H1 (cell line): ENCODE measurements around the gene C9orf50. TPM values are rescaled to one million over a fixed set of nuclear protein-coding genes. Genes with fewer than 3 reads are reported as not detected.

Experiments
- CREB1 ChIP-seq: IDR thresholded peaks from 2 replicates; pipeline ENCODE4 v1.6.1; 2012; ENCODE audit warnings: inconsistent platforms
- EZH2 ChIP-seq: fragments of 200-600 bp; sonication (generic); IDR thresholded peaks from 2 replicates; pipeline ENCODE4 v1.7.1; 2012; ENCODE audit warnings: low read depth, mild to moderate bottlenecking, moderate library complexity, low read length, inconsistent platforms; ENCODE audit not compliant: severe bottlenecking
- FOSL1 ChIP-seq: IDR thresholded peaks from 2 replicates; pipeline ENCODE4 v1.6.1; 2011; ENCODE audit warnings: mild to moderate bottlenecking, low read depth, low read length, moderate library complexity; ENCODE audit not compliant: insufficient read depth
- GABPA ChIP-seq: IDR thresholded peaks from 2 replicates; pipeline ENCODE4 v1.6.1; 2011; ENCODE audit warnings: mild to moderate bottlenecking, low read length, moderate library complexity, borderline replicate concordance; ENCODE audit not compliant: insufficient read depth
- HDAC2 ChIP-seq, 2 experiments: fragments of 300-600 bp in 1 of 2; sonication (generic) in 1 of 2; IDR thresholded peaks; 2 replicates each; pipeline ENCODE4 v1.6.1; 2011 to 2012; ENCODE audit warnings: low read depth in 2 of 2, low read length in 2 of 2, mild to moderate bottlenecking in 2 of 2, moderate library complexity in 2 of 2, borderline replicate concordance in 1 of 2, inconsistent platforms in 1 of 2
- KDM4A ChIP-seq: IDR thresholded peaks from one replicate; pipeline ENCODE4 v1.7.1; 2012; ENCODE audit warnings: low read depth, mild to moderate bottlenecking, moderate library complexity, low read length, inconsistent platforms; ENCODE audit not compliant: severe bottlenecking
- MAX ChIP-seq: IDR thresholded peaks from 2 replicates; pipeline ENCODE4 v1.6.1; 2012; ENCODE audit warnings: inconsistent platforms
- POU5F1 ChIP-seq: IDR thresholded peaks from 2 replicates; pipeline ENCODE4 v1.6.1; 2011; ENCODE audit warnings: low read depth, mild to moderate bottlenecking, low read length, moderate library complexity
- RXRA ChIP-seq: IDR thresholded peaks from 2 replicates; pipeline ENCODE4 v1.6.1; 2011; ENCODE audit warnings: low read depth, mild to moderate bottlenecking, low read length, moderate library complexity; ENCODE audit not compliant: insufficient read depth
- SP2 ChIP-seq: IDR thresholded peaks from 2 replicates; pipeline ENCODE4 v1.6.1; 2012; ENCODE audit warnings: mild to moderate bottlenecking, low read length, inconsistent platforms
- SP4 ChIP-seq: IDR thresholded peaks from 2 replicates; pipeline ENCODE4 v1.6.1; 2012; ENCODE audit warnings: low read length, inconsistent platforms
- SUZ12 ChIP-seq: fragments of 200-600 bp; sonication (generic); IDR thresholded peaks from 2 replicates; pipeline ENCODE4 v1.6.1; 2012; ENCODE audit warnings: mild to moderate bottlenecking, inconsistent platforms, low read length, moderate library complexity, mixed read lengths
- TAF1 ChIP-seq: IDR thresholded peaks from 2 replicates; pipeline ENCODE4 v1.6.1; 2011; ENCODE audit warnings: mild to moderate bottlenecking, low read depth, low read length
- TAF7 ChIP-seq: optimal IDR thresholded peaks from 2 replicates; pipeline ENCODE3; 2011; ENCODE audit warnings: low read depth, mild to moderate bottlenecking, inconsistent platforms, low read length, moderate library complexity, borderline replicate concordance
- TBP ChIP-seq: IDR thresholded peaks from 2 replicates; pipeline ENCODE4 v1.6.1; 2011; ENCODE audit warnings: low read depth, low read length, improper control_type of control experiment
- TCF12 ChIP-seq: IDR thresholded peaks from 2 replicates; pipeline ENCODE4 v1.6.1; 2011; ENCODE audit warnings: low read depth, mild to moderate bottlenecking, low read length
- USF2 ChIP-seq: IDR thresholded peaks from 2 replicates; pipeline ENCODE4 v1.6.1; 2011; ENCODE audit warnings: low read length, improper control_type of control experiment
- polyA plus RNA-seq, 7 experiments: library from polyadenylated mRNA; depleted of rRNA in 3 of 7; stranded (reverse) in 5 of 7; unstranded in 2 of 7; fragments of >200 nt in 5 of 7; fragments of 200-250 nt in 2 of 7; gene quantifications; 1 replicate in 5 of 7; 2 replicates in 1 of 7; 4 replicates in 1 of 7; pipeline versions ENCODE4 v1.2.1 to v1.2.3, GENCODE V29; 2011 to 2013; ENCODE audit warnings: missing spikeins in 2 of 7, mixed read lengths in 2 of 7
- total RNA-seq: library from RNA; stranded (reverse); fragmentation: NEBNext Ultra II Directional; extraction: Animal tissue kit (Norgen Biotek cat#: 25700); gene quantifications from 2 replicates; pipeline ENCODE4 v1.2.1, GENCODE V29; 2021
- TF ChIP-seq, protein P1 (sequence below): IDR thresholded peaks from 2 replicates; pipeline ENCODE4 v1.6.1; 2012; ENCODE audit warnings: low read length, inconsistent platforms
- TF ChIP-seq, protein P2 (sequence below): IDR thresholded peaks from 2 replicates; pipeline ENCODE4 v1.6.1; 2011; ENCODE audit warnings: low read depth, mild to moderate bottlenecking, low read length; ENCODE audit not compliant: insufficient read depth
- TF ChIP-seq, protein P3 (sequence below): IDR thresholded peaks from 2 replicates; pipeline ENCODE4 v1.6.1; 2012; ENCODE audit warnings: inconsistent platforms

C9orf50 gene
- total and polyA plus RNA-seq, 2 of the 8 experiments (the other 6 are each of a cell fraction or from before 2014, with no cell fraction given), result not detected

DNA sequence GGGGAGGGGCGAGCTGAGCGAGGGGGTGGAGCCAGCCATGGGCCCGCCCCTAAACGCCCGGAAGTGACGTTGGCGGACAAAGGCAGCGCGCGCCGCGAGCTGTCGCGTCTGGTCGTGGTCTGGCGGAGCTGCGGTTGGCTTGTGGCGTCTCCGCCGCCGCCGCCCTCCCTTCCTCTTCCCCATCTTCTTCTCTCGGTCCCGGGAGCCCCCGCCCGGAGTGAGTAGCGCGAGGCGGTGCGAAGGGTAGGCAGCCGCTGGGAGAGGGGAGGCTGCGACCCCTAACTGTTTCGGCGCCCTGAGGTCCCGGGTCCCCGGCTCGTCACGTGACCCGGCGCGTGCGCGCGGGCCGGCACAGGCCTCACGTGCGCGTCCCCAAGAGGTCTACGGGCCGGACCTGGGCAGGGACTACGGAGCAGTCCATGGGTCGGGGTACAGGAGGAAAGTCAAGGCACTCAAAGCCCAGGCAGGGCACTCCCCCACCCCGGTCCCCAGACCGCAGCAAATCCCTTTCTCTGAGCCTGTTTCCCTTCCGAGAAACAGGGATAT, 5.3 kb upstream of the C9orf50 start, which contains the start of gene NTMT1 (continued):
- TF ChIP-seq SP2 (no peak), TCF12 (no peak), SP4 (0 out of 2 replicates have a peak, but pooled peaks have one; percentile 43), RXRA (no peak), SUZ12 (no peak), MAX (peak; percentile 95), POU5F1 (no peak), GABPA (peak; percentile 70; the same call in 1 of the 2 replicates), EZH2 (no peak), CREB1 (peak; percentile 94), KDM4A (peak; percentile 73), TAF7 (peak; percentile 92), TAF1 (peak; percentile 93), TBP (peak; percentile 79; the same call in 1 of the 2 replicates), HDAC2 (IDR thresholded peaks at IDR 0.05; ENCODE audit: borderline replicate concordance in 1 of 2, low read depth in 2 of 2, low read length in 2 of 2) (peak in 1 of 2 experiments; percentile 53; a peak in 1 of 4 replicates), USF2 (peak; percentile 93), FOSL1 (no peak)
- TF ChIP-seq, protein P1, sequence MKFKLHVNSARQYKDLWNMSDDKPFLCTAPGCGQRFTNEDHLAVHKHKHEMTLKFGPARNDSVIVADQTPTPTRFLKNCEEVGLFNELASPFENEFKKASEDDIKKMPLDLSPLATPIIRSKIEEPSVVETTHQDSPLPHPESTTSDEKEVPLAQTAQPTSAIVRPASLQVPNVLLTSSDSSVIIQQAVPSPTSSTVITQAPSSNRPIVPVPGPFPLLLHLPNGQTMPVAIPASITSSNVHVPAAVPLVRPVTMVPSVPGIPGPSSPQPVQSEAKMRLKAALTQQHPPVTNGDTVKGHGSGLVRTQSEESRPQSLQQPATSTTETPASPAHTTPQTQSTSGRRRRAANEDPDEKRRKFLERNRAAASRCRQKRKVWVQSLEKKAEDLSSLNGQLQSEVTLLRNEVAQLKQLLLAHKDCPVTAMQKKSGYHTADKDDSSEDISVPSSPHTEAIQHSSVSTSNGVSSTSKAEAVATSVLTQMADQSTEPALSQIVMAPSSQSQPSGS, result no peak
- TF ChIP-seq, protein P2, sequence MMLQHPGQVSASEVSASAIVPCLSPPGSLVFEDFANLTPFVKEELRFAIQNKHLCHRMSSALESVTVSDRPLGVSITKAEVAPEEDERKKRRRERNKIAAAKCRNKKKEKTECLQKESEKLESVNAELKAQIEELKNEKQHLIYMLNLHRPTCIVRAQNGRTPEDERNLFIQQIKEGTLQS, result peak; percentile 90
- TF ChIP-seq, protein P3, sequence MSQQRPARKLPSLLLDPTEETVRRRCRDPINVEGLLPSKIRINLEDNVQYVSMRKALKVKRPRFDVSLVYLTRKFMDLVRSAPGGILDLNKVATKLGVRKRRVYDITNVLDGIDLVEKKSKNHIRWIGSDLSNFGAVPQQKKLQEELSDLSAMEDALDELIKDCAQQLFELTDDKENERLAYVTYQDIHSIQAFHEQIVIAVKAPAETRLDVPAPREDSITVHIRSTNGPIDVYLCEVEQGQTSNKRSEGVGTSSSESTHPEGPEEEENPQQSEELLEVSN, result peak; percentile 80
